Endothelial cell of umbilical vein (primary cell): ENCODE data around the gene VPS54. TPM values are rescaled to one million over a fixed set of nuclear protein-coding genes. Genes with fewer than 3 reads are reported as not detected.

Experiments
- BruUV-seq: library from RNA; stranded (reverse); fragments of 400-500 nt; replicated peaks from 2 replicates; lab custom pipeline; 2021; lab: Mats Ljungman, UMichigan
- CTCF ChIA-PET: fragments of 300-600, 350-600 bp; sonication (Branson Sonifier 250); formaldehyde crosslinking; loops from one replicate; lab custom pipeline; 2021; ENCODE audit warnings: antibody characterized with exemption, inconsistent platforms; lab: Charles Lee
- POLR2A ChIA-PET: fragments of 300-600, 350-600 bp; sonication (Branson Sonifier 250); formaldehyde crosslinking; loops from one replicate; lab custom pipeline; 2021; ENCODE audit warnings: antibody characterized with exemption, inconsistent platforms; lab: Charles Lee
- DNase-seq: peaks from one replicate; pipeline ENCODE4 v3.0.0-alpha.2; 2011; ENCODE audit warnings: low read depth, low spot score
- FAIRE-seq: peaks from 2 replicates; lab custom pipeline; 2011; peaks lifted over from hg19 to GRCh38; lab: Jason Lieb, UNC
- H2AFZ ChIP-seq: 2 replicates; pipeline ENCODE4 v1.6.0; 2012; ENCODE audit warnings: low read depth, low read length, control low read depth, inconsistent platforms
- H3K27ac ChIP-seq: 2 replicates; pipeline ENCODE4 v1.5.1; 2011; ENCODE audit warnings: low read depth, mild to moderate bottlenecking, control low read depth, low read length, moderate library complexity; ENCODE audit not compliant: insufficient read depth
- H3K27me3 ChIP-seq, 2 experiments: 2 replicates each; pipeline versions ENCODE4 v1.6.0 to v1.6.1; 2011; ENCODE audit warnings: low read length in 2 of 2, mixed read lengths in 1 of 2; ENCODE audit not compliant: control insufficient read depth in 2 of 2, insufficient read depth in 2 of 2
- H3K36me3 ChIP-seq, 2 experiments: 2 replicates in 1 of 2; 3 replicates in 1 of 2; pipeline ENCODE4 v1.5.1; 2011; ENCODE audit warnings: low read length in 2 of 2, mild to moderate bottlenecking in 1 of 2, moderate library complexity in 1 of 2; ENCODE audit not compliant: control insufficient read depth in 2 of 2, insufficient read depth in 2 of 2; ENCODE audit errors: extremely low read depth in 1 of 2
- H3K4me1 ChIP-seq: 3 replicates; pipeline ENCODE4 v1.5.1; 2011; ENCODE audit warnings: mild to moderate bottlenecking, low read length; ENCODE audit not compliant: control insufficient read depth, insufficient read depth; ENCODE audit errors: extremely low read depth
- H3K4me2 ChIP-seq: 2 replicates; pipeline ENCODE4 v1.6.1; 2011; ENCODE audit warnings: low read length, control low read depth, mixed read lengths; ENCODE audit not compliant: insufficient read depth
- H3K4me3 ChIP-seq, 3 experiments: fragments of 200-600 bp in 1 of 3; sonication (generic), shearing (Covaris generic) in 1 of 3; replicated peaks in 1 of 3; 2 replicates each; pipeline ENCODE4 v1.5.1; 2011 to 2016; ENCODE audit warnings: control low read depth in 3 of 3, low read length in 3 of 3, mild to moderate bottlenecking in 2 of 3, inconsistent platforms in 1 of 3, low read depth in 1 of 3, moderate library complexity in 1 of 3; ENCODE audit not compliant: insufficient read depth in 1 of 3
- H3K79me2 ChIP-seq: 2 replicates; pipeline ENCODE4 v1.6.0; 2012; ENCODE audit warnings: low read length, inconsistent platforms; ENCODE audit not compliant: control insufficient read depth, insufficient read depth
- H3K9ac ChIP-seq: replicated peaks from 2 replicates; pipeline ENCODE3; 2011; ENCODE audit warnings: low read length, control low read depth; ENCODE audit not compliant: insufficient read depth; ENCODE audit errors: extremely low read depth
- H3K9me1 ChIP-seq: replicated peaks from 3 replicates; pipeline ENCODE4 v1.6.0; 2011; ENCODE audit warnings: mild to moderate bottlenecking, low read length; ENCODE audit not compliant: control insufficient read depth, insufficient read depth; ENCODE audit errors: extremely low read depth
- H3K9me3 ChIP-seq: replicated peaks from 2 replicates; pipeline ENCODE4 v1.5.1; 2012; ENCODE audit warnings: low read length, inconsistent platforms; ENCODE audit not compliant: control insufficient read depth, insufficient read depth
- H4K20me1 ChIP-seq: replicated peaks from 2 replicates; pipeline ENCODE3; 2011; ENCODE audit warnings: mild to moderate bottlenecking, low read length; ENCODE audit not compliant: control insufficient read depth, insufficient read depth; ENCODE audit errors: extremely low read depth
- EZH2 ChIP-seq: IDR thresholded peaks from 2 replicates; pipeline ENCODE4 v1.6.1; 2012; ENCODE audit warnings: borderline replicate concordance, low read depth, mild to moderate bottlenecking, moderate library complexity, low read length, inconsistent platforms; ENCODE audit not compliant: severe bottlenecking
- FOS ChIP-seq: IDR thresholded peaks from 2 replicates; pipeline ENCODE4 v1.6.1; 2011; ENCODE audit warnings: mild to moderate bottlenecking, low read length, moderate library complexity, borderline replicate concordance; ENCODE audit not compliant: insufficient read depth
- GATA2 ChIP-seq: IDR thresholded peaks from 2 replicates; pipeline ENCODE4 v1.7.0; 2011; ENCODE audit warnings: low read depth, mild to moderate bottlenecking, moderate library complexity, mixed read lengths, low read length; ENCODE audit not compliant: insufficient read length, insufficient read depth
- JUN ChIP-seq: IDR thresholded peaks from 2 replicates; pipeline ENCODE4 v1.6.1; 2011; ENCODE audit warnings: borderline replicate concordance, low read depth; ENCODE audit not compliant: insufficient read length, insufficient read depth
- MYC ChIP-seq: IDR thresholded peaks from one replicate; pipeline ENCODE4 v1.6.1; 2011; ENCODE audit warnings: mild to moderate bottlenecking, low read depth, low read length
- POLR2A ChIP-seq: IDR thresholded peaks from 2 replicates; pipeline ENCODE4 v1.6.1; 2012; ENCODE audit warnings: low read depth, mild to moderate bottlenecking, control low read depth, low read length
- POLR2AphosphoS5 ChIP-seq: IDR thresholded peaks from 2 replicates; pipeline ENCODE4 v1.6.1; 2012; ENCODE audit warnings: low read depth, mild to moderate bottlenecking, control low read depth, low read length, moderate library complexity; ENCODE audit not compliant: insufficient read depth
- dilution Hi-C: fragments of 300-500 bp; cut with MboI; formaldehyde crosslinking; loops from one replicate; pipeline ENCODE4 v1.15.0; 2019; ENCODE audit warnings: low sequenced_read_pairs; ENCODE audit not compliant: extremely low pct_ligation_motif_present
- intact Hi-C: fragments of 100-400 bp; cut with micrococcal nuclease; formaldehyde crosslinking; loops from one replicate; pipeline ENCODE4 v1.10.0; 2022
- polyA plus RNA-seq, 4 experiments: library from polyadenylated mRNA; depleted of rRNA in 3 of 4; stranded (reverse) in 3 of 4; unstranded in 1 of 4; fragments of >200 nt; gene quantifications; 2 replicates each; pipeline versions ENCODE4 v1.2.1 to v1.2.3, GENCODE V29; 2011 to 2012; ENCODE audit warnings: missing spikeins in 1 of 4
- total RNA-seq: library from RNA; stranded (reverse); gene quantifications from 2 replicates; pipeline ENCODE4 v1.2.3, GENCODE V29; 2021
- TF ChIP-seq, protein P1 (sequence below), 2 donors: IDR thresholded peaks; 1 replicate in 1 of 2; 2 replicates in 1 of 2; pipeline ENCODE4 v1.5.1; 2011; ENCODE audit warnings: low read length in 2 of 2, mild to moderate bottlenecking in 2 of 2, moderate library complexity in 2 of 2, control low read depth in 1 of 2, inconsistent platforms in 1 of 2, low read depth in 1 of 2; ENCODE audit not compliant: insufficient read depth in 1 of 2; ENCODE audit errors: extremely low read depth in 1 of 2
- TF ChIP-seq, protein P2 (sequence below): IDR thresholded peaks from 2 replicates; pipeline ENCODE4 v1.6.1; 2011; ENCODE audit not compliant: insufficient read depth, insufficient read length

The VPS54 gene
- total and polyA plus RNA-seq, 2 donors (not counting 3 experiments of a cell fraction or from before 2014, with no cell fraction given), result 6.3 to 17.7 TPM

DNA sequence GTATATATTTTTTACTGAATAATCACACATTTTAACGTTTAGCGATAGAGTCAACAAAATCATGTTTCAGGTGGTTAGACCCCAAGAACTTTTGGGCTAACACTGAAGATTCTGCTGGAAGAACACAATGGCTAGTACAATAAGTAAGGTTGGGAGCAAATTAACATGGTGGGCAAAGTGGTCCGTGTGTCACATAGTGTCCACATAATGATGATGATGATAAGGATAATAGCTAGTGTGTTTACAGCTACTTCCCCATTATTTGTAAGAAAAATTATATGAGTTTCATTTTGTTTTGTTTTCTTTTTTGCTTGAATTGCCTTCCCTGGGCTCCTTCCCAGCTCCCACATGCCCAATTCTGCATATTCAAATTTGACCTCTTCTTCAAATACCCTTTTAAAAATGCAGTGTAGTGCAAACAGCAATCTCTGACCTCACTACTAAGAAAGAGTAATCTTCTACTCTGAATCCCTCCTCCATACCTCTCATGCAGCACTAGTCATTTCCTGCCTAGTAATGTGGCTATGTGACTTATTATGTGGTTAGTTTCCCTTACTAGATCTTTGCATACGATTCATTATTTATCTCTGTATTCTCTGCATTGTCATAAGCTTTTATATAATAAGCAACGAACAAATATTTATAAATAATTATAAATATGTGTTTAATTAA, 16.9 kb upstream of the VPS54 start:
- H3K27me3 ChIP-seq, result no peaks in the 10 kb centered on the region
- peak overlapping the region; percentile 4 for H3K4me2 ChIP-seq
- no peak overlapping the region for H3K27ac ChIP-seq
- peak; percentile 68 for FAIRE-seq
- ChIA-PET POLR2A (no interaction called here), CTCF (interaction anchor here (0.6 to 1.7 kb wide), 3 partner anchors 13 to 276 kb away, joined by 3 to 9 read pairs (median 3); no protein-coding TSS in a partner anchor)
- H3K4me1 ChIP-seq, result peaks cover 15% of the 10 kb centered on the region
- H3K4me3 ChIP-seq, result no peak overlapping the region
- no peaks in the 10 kb centered on the region for H3K9me1 ChIP-seq
- H3K9ac ChIP-seq, result no peak overlapping the region
- peak overlapping the region; percentile 25 for H2AFZ ChIP-seq
- H4K20me1 ChIP-seq, result no peaks in the 10 kb centered on the region
- no TSS peak for BruUV-seq
- dilution Hi-C loops (loop anchor here (25.0 kb wide), 1 partner anchor 276 kb away; no protein-coding TSS in a partner anchor), intact Hi-C loops (no loop called here)
- H3K79me2 ChIP-seq, result no peaks in the 10 kb centered on the region
- peak; percentile 61 for DNase-seq
- no peaks in the 10 kb centered on the region for H3K9me3 ChIP-seq
- H3K36me3 ChIP-seq, result no peaks in the 10 kb centered on the region
- TF ChIP-seq EZH2 (no peak), GATA2 (no peak), POLR2AphosphoS5 (no peak), POLR2A (no peak), MYC (no peak), FOS (peak; percentile 63), JUN (peak; percentile 58)
- TF ChIP-seq, protein P1, sequence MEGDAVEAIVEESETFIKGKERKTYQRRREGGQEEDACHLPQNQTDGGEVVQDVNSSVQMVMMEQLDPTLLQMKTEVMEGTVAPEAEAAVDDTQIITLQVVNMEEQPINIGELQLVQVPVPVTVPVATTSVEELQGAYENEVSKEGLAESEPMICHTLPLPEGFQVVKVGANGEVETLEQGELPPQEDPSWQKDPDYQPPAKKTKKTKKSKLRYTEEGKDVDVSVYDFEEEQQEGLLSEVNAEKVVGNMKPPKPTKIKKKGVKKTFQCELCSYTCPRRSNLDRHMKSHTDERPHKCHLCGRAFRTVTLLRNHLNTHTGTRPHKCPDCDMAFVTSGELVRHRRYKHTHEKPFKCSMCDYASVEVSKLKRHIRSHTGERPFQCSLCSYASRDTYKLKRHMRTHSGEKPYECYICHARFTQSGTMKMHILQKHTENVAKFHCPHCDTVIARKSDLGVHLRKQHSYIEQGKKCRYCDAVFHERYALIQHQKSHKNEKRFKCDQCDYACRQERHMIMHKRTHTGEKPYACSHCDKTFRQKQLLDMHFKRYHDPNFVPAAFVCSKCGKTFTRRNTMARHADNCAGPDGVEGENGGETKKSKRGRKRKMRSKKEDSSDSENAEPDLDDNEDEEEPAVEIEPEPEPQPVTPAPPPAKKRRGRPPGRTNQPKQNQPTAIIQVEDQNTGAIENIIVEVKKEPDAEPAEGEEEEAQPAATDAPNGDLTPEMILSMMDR (IDR thresholded peaks at IDR 0.05; ENCODE audit: extremely low read depth in 1 of 2, insufficient read depth in 1 of 2, low read depth in 1 of 2, low read length in 2 of 2), result no peak
- TF ChIP-seq, protein P2, sequence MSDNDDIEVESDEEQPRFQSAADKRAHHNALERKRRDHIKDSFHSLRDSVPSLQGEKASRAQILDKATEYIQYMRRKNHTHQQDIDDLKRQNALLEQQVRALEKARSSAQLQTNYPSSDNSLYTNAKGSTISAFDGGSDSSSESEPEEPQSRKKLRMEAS, result no peak
